ENCODE data around the gene MLPH. TPM values are rescaled to one million over a fixed set of nuclear protein-coding genes. Genes with fewer than 3 reads are reported as not detected.

MLPH gene
- total RNA-seq, 1 donor from 2014 or later = 27.3 TPM

GRCh38 chr2:237553948-237554347, 66.9 kb downstream of the MLPH start:
- Histone ChIP-seq H3K27me3 (ENCODE audit: control insufficient read depth, insufficient read depth, low read length) (no peaks in the 10 kb centered on the region), H3K4me3 (ENCODE audit: low read depth, low read length) (no peak overlapping the region), H3K36me3 (ENCODE audit: control insufficient read depth, insufficient read depth, low read length) (peaks cover 4% of the 10 kb centered on the region)
- no peak for TF ChIP-seq CTCF (IDR thresholded peaks at IDR 0.05; ENCODE audit: insufficient read depth, low read length, poor library complexity, severe bottlenecking)
- no peak for DNase-seq (ENCODE audit: low read depth)

DNA sequence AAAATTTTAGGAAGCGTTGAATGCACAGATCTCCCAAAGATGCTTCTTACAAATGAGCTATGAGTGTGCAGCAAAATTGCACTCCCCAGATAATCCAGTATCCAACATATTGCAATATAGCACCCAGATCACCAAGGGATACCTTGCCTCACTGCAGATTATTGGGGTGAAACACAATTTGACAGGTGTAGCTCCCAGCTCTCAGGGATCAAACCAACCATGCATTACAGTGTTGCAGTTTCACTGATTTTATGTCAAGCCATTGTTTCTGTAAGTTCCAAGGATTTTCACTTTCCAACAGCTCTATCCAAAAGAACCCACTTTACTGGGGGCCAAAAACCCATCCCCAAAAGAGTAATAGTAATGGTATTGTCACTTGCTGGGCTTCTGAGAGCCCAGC, 68.5 kb downstream of the MLPH start:
- Histone ChIP-seq H3K27me3 (ENCODE audit: control insufficient read depth, insufficient read depth, low read length) (no peaks in the 10 kb centered on the region), H3K36me3 (ENCODE audit: control insufficient read depth, insufficient read depth, low read length) (peaks cover 4% of the 10 kb centered on the region), H3K4me3 (ENCODE audit: low read depth, low read length) (no peak overlapping the region)
- TF ChIP-seq CTCF (IDR thresholded peaks at IDR 0.05; ENCODE audit: insufficient read depth, low read length, poor library complexity, severe bottlenecking) = no peak
- no peak for DNase-seq (ENCODE audit: low read depth)

DNA sequence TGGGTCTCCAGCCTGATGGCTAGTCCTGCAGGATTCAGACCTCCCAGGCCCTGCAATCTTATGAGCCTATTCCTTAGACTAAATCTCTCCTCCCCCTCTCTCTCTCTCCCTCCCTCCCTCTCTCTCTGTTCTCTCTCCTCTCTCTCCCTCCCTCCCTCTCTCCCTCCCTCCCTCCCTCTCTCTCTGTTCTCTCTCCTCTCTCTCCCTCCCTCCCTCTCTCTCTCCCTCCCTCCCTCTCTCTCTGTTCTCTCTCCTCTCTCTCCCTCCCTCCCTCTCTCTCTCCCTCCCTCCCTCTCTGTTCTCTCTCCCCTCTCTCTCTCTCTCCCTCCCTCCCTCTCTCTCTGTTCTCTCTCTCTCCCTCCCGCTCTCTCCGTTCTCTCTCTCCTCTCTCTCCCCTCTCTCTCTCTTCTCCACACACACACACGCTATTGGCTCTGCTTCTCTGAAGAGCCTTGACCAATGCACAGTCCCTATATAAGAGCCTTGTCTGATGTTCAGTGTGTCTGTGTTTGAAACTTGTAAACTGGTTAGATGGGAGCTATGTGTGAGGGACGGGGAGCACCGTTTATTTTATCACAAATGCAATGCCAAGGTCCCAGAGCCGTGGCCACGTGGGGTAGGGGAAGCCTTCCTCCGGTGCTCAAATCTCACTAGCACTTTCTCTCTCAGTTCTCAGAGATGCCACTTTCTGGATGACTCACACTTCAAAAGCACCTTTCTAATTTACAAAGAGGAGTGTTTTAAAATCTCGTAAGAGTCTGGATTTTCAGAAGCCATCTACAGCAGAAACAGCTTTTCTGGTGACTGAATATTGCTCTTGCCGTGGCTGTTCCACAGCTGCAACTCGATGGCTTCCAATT, 70.0 kb downstream of the MLPH start:
- H3K4me3 ChIP-seq (ENCODE audit: low read depth, low read length) = no peak overlapping the region
- no peak for DNase-seq (ENCODE audit: low read depth)
- peaks cover 4% of the 10 kb centered on the region for H3K36me3 ChIP-seq (ENCODE audit: control insufficient read depth, insufficient read depth, low read length)
- TF ChIP-seq CTCF (IDR thresholded peaks at IDR 0.05; ENCODE audit: insufficient read depth, low read length, poor library complexity, severe bottlenecking) = no peak
- H3K27me3 ChIP-seq (ENCODE audit: control insufficient read depth, insufficient read depth, low read length) = no peaks in the 10 kb centered on the region

GRCh38 chr2:237557633-237558015, 70.6 kb downstream of the MLPH start:
- Histone ChIP-seq H3K36me3 (ENCODE audit: control insufficient read depth, insufficient read depth, low read length) (peaks cover 4% of the 10 kb centered on the region), H3K4me3 (ENCODE audit: low read depth, low read length) (no peak overlapping the region), H3K27me3 (ENCODE audit: control insufficient read depth, insufficient read depth, low read length) (no peaks in the 10 kb centered on the region)
- no peak for TF ChIP-seq CTCF (IDR thresholded peaks at IDR 0.05; ENCODE audit: insufficient read depth, low read length, poor library complexity, severe bottlenecking)
- no peak for DNase-seq (ENCODE audit: low read depth)

DNA sequence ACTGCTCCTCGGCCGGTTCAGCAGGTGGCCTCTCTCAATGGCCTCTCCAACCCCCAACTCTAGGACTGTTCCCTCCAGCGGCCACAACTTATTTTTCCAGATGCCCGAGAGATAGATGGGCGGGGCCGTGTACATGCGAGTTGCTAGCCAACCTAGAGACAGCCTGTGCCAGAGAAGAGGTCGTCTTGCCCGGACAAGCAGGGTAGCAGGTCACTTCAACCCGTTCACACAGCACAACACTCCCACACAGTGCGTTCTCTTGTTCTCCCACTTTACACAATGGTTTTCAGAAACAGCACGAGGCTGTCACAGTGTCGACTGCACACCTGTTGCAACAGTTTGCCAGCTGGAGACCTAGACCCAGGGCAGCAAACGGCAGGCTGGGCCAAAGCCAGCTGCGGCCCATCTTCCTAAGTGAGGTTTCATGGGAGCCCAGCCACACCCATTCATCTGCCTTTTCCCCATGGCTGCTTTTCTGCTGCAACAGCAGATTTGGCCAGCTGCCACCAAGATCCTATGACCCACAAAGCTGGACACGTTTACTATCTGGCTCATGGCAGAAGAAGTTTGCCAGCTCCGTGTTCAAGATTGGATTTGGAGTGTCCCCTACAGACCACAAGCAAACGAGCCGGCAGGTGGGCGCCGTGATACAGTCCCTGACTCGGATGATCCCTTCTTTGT, 72.0 kb downstream of the MLPH start:
- no peak overlapping the region for H3K4me3 ChIP-seq (ENCODE audit: low read depth, low read length)
- DNase-seq (ENCODE audit: low read depth) = peak; percentile 39
- peaks cover 2% of the 10 kb centered on the region for H3K36me3 ChIP-seq (ENCODE audit: control insufficient read depth, insufficient read depth, low read length)
- peaks cover 11% of the 10 kb centered on the region for H3K27me3 ChIP-seq (ENCODE audit: control insufficient read depth, insufficient read depth, low read length)
- TF ChIP-seq CTCF (IDR thresholded peaks at IDR 0.05; ENCODE audit: insufficient read depth, low read length, poor library complexity, severe bottlenecking) = no peak
